OCI-LY7 (cell line): ENCODE results near the gene CEBPG. TPM values are rescaled to one million over a fixed set of nuclear protein-coding genes. Genes with fewer than 3 reads are reported as not detected.

Source experiments
- BruUV-seq: library from RNA; stranded (reverse); fragments of 400-500 nt; replicated peaks from 2 replicates; lab custom pipeline; 2021; lab: Mats Ljungman, UMichigan
- CTCF ChIA-PET: fragments of 300-600 bp; sonication (Branson Sonifier 250); formaldehyde crosslinking; loops from one replicate; lab custom pipeline; 2022; ENCODE audit warnings: antibody characterized with exemption; ENCODE audit not compliant: unreplicated experiment; lab: Charles Lee
- POLR2A ChIA-PET: fragments of 300-600 bp; sonication (Branson Sonifier 250); formaldehyde crosslinking; loops from one replicate; lab custom pipeline; 2022; ENCODE audit warnings: antibody characterized with exemption; lab: Charles Lee
- DNase-seq: peaks from one replicate; pipeline ENCODE4 v3.0.0-alpha.2; 2015; ENCODE audit warnings: low spot score
- H2AFZ ChIP-seq: fragments of 200-600 bp; sonication (generic), shearing (Covaris generic); 2 replicates; pipeline ENCODE4 v1.6.1; 2014; ENCODE audit warnings: mild to moderate bottlenecking, antibody characterized with exemption, low read length, moderate library complexity
- H3K27ac ChIP-seq: fragments of 200-600 bp; sonication (generic); 2 replicates; pipeline ENCODE4 v1.5.1; 2014; ENCODE audit warnings: mixed run types, low read depth, mild to moderate bottlenecking, moderate library complexity, low read length, inconsistent platforms; ENCODE audit not compliant: poor library complexity, severe bottlenecking
- H3K36me3 ChIP-seq: fragments of 200-600 bp; sonication (generic); 2 replicates; pipeline ENCODE4 v1.6.1; 2014; ENCODE audit warnings: mild to moderate bottlenecking, antibody characterized with exemption, low read length, moderate library complexity, mixed read lengths; ENCODE audit not compliant: insufficient read depth
- H3K4me1 ChIP-seq: fragments of 200-600 bp; sonication (generic); 2 replicates; pipeline ENCODE4 v1.5.1; 2014; ENCODE audit warnings: mild to moderate bottlenecking, low read length; ENCODE audit not compliant: insufficient read depth, poor library complexity, severe bottlenecking
- H3K4me2 ChIP-seq: fragments of 200-600 bp; sonication (generic); 2 replicates; pipeline ENCODE4 v1.6.1; 2014; ENCODE audit warnings: mild to moderate bottlenecking, low read length
- H3K4me3 ChIP-seq: fragments of 200-600 bp; sonication (generic); 2 replicates; pipeline ENCODE4 v1.5.1; 2014; ENCODE audit warnings: mild to moderate bottlenecking, low read depth, low read length; ENCODE audit not compliant: poor library complexity, severe bottlenecking
- H3K79me2 ChIP-seq: fragments of 200-600 bp; sonication (generic); 2 replicates; pipeline ENCODE4 v1.6.1; 2016; ENCODE audit warnings: low read depth, mild to moderate bottlenecking, low read length, moderate library complexity, mixed read lengths; ENCODE audit not compliant: insufficient read depth
- H3K9me2 ChIP-seq: fragments of 200-600 bp; sonication (generic); 2 replicates; pipeline ENCODE4 v1.6.1; 2016; ENCODE audit warnings: mild to moderate bottlenecking, low read length, mixed read lengths; ENCODE audit not compliant: insufficient read depth
- H3K9me3 ChIP-seq: fragments of 200-600 bp; sonication (generic); 2 replicates; pipeline ENCODE4 v1.6.1; 2014; ENCODE audit warnings: mild to moderate bottlenecking, mixed run types, low read length, mixed read lengths
- H4K20me1 ChIP-seq: fragments of 200-600 bp; sonication (generic); 2 replicates; pipeline ENCODE4 v1.6.1; 2014; ENCODE audit warnings: mild to moderate bottlenecking, antibody characterized with exemption, low read length, moderate library complexity, mixed read lengths; ENCODE audit not compliant: insufficient read depth
- CTCF ChIP-seq: fragments of 200-600 bp; sonication (generic); conservative IDR thresholded peaks from 2 replicates; pipeline ENCODE4 v1.5.1; 2014; ENCODE audit warnings: mild to moderate bottlenecking, antibody characterized with exemption, low read length, moderate library complexity, mixed read lengths
- EZH2phosphoT487 ChIP-seq: fragments of 200-600 bp; sonication (generic); IDR thresholded peaks from 2 replicates; pipeline ENCODE4 v1.6.1; 2018; ENCODE audit warnings: low read depth, borderline replicate concordance, mild to moderate bottlenecking, mixed run types, antibody characterized with exemption, low read length, moderate library complexity, mixed read lengths
- intact Hi-C: fragments of 100-400 bp; cut with micrococcal nuclease; formaldehyde crosslinking; loops from one replicate; pipeline ENCODE4 v1.10.0; 2022; ENCODE audit not compliant: unreplicated experiment
- total RNA-seq, 2 experiments: library from RNA; depleted of rRNA in 1 of 2; stranded (reverse); fragments of >200 nt in 1 of 2; shearing (Covaris generic) in 1 of 2; gene quantifications; 2 replicates each; pipeline ENCODE4 v1.2.3, GENCODE V29; 2014 to 2022

CEBPG gene
- total RNA-seq, 2 experiments from 2014 or later = 44.9 to 45.1 TPM

- no peaks in the 10 kb centered on the region for H3K9me3 ChIP-seq
- H3K27ac ChIP-seq = no peak overlapping the region
- H3K4me3 ChIP-seq = no peak overlapping the region
- intact Hi-C loops = no loop called here
- DNase-seq = no peak
- TF ChIP-seq CTCF (no peak), EZH2phosphoT487 (no peak)
- H3K4me2 ChIP-seq = no peak overlapping the region
- H3K79me2 ChIP-seq = no peaks in the 10 kb centered on the region
- H3K4me1 ChIP-seq = no peaks in the 10 kb centered on the region
- no TSS peak for BruUV-seq
- no peaks in the 10 kb centered on the region for H4K20me1 ChIP-seq
- ChIA-PET CTCF (no interaction called here), POLR2A (no interaction called here)
- no peak overlapping the region for H2AFZ ChIP-seq
- no peaks in the 10 kb centered on the region for H3K36me3 ChIP-seq
- no peaks in the 10 kb centered on the region for H3K9me2 ChIP-seq
Observed at GRCh38 chr19:33403221-33403972, 29.9 kb downstream of the CEBPG start.

GRCh38 chr19:33403973-33404304 is 30.4 kb downstream of the CEBPG start:
- no peak for TF ChIP-seq CTCF
- H3K36me3 ChIP-seq = no peaks in the 10 kb centered on the region
- no peaks in the 10 kb centered on the region for H4K20me1 ChIP-seq
- no peaks in the 10 kb centered on the region for H3K4me1 ChIP-seq
- no peak overlapping the region for H3K27ac ChIP-seq
- H3K9me3 ChIP-seq = no peaks in the 10 kb centered on the region
- CTCF ChIA-PET = no interaction called here
- no peak for DNase-seq
- no peak overlapping the region for H3K4me2 ChIP-seq
- no peaks in the 10 kb centered on the region for H3K9me2 ChIP-seq
- no peak overlapping the region for H2AFZ ChIP-seq
- intact Hi-C loops = no loop called here
- POLR2A ChIA-PET = no interaction called here
- BruUV-seq = no TSS peak
- H3K79me2 ChIP-seq = no peaks in the 10 kb centered on the region
- H3K4me3 ChIP-seq = no peak overlapping the region

GRCh38 chr19:33404506-33405253 is 31.2 kb downstream of the CEBPG start:
- CTCF ChIA-PET = no interaction called here
- intact Hi-C loops = loop anchor here (5.0 kb wide), 1 partner anchor 277 kb away; no protein-coding TSS in a partner anchor
- Histone ChIP-seq H2AFZ (no peak overlapping the region), H3K9me3 (no peaks in the 10 kb centered on the region), H4K20me1 (no peaks in the 10 kb centered on the region), H3K79me2 (no peaks in the 10 kb centered on the region), H3K36me3 (no peaks in the 10 kb centered on the region), H3K4me1 (no peaks in the 10 kb centered on the region), H3K4me2 (no peak overlapping the region), H3K9me2 (no peaks in the 10 kb centered on the region), H3K27ac (no peak overlapping the region), H3K4me3 (no peak overlapping the region)
- TF ChIP-seq EZH2phosphoT487 (no peak), CTCF (no peak)
- DNase-seq = no peak
- no TSS peak for BruUV-seq
- POLR2A ChIA-PET = no interaction called here
